H1 (cell line): ENCODE measurements around the gene RBM47.

Experiments
- CHD1 ChIP-seq: IDR thresholded peaks from 2 replicates; pipeline ENCODE4 v1.6.1; 2012; ENCODE audit warnings: low read depth, low read length, improper control_type of control experiment
- CHD2 ChIP-seq: IDR thresholded peaks from 2 replicates; pipeline ENCODE4 v1.6.1; 2012; ENCODE audit warnings: low read length, improper control_type of control experiment
- EGR1 ChIP-seq: IDR thresholded peaks from 2 replicates; pipeline ENCODE4 v1.6.1; 2011; ENCODE audit warnings: low read depth, low read length, borderline replicate concordance
- GABPA ChIP-seq: IDR thresholded peaks from 2 replicates; pipeline ENCODE4 v1.6.1; 2011; ENCODE audit warnings: mild to moderate bottlenecking, low read length, moderate library complexity, borderline replicate concordance; ENCODE audit not compliant: insufficient read depth
- KDM5A ChIP-seq: fragments of 200-600 bp; IDR thresholded peaks from 2 replicates; pipeline ENCODE4 v1.7.1; 2012; ENCODE audit warnings: mild to moderate bottlenecking, low read length, inconsistent platforms, mixed read lengths
- SIX5 ChIP-seq: IDR thresholded peaks from 2 replicates; pipeline ENCODE4 v1.6.1; 2011; ENCODE audit warnings: mild to moderate bottlenecking, low read depth, low read length
- TBP ChIP-seq: IDR thresholded peaks from 2 replicates; pipeline ENCODE4 v1.6.1; 2011; ENCODE audit warnings: low read depth, low read length, improper control_type of control experiment
- TEAD4 ChIP-seq: IDR thresholded peaks from 2 replicates; pipeline ENCODE4 v1.6.1; 2012; ENCODE audit warnings: low read depth, low read length, inconsistent platforms, mixed read lengths
- TF ChIP-seq, protein P1 (sequence below), 3 experiments: IDR thresholded peaks; 1 replicate in 2 of 3; 2 replicates in 1 of 3; pipeline versions ENCODE4 v1.5.1 to v1.6.1; 2011; ENCODE audit warnings: low read length in 3 of 3, mild to moderate bottlenecking in 3 of 3, inconsistent platforms in 2 of 3, low read depth in 1 of 3, moderate library complexity in 1 of 3; ENCODE audit not compliant: insufficient read depth in 1 of 3; ENCODE audit errors: control extremely low read depth in 1 of 3

DNA sequence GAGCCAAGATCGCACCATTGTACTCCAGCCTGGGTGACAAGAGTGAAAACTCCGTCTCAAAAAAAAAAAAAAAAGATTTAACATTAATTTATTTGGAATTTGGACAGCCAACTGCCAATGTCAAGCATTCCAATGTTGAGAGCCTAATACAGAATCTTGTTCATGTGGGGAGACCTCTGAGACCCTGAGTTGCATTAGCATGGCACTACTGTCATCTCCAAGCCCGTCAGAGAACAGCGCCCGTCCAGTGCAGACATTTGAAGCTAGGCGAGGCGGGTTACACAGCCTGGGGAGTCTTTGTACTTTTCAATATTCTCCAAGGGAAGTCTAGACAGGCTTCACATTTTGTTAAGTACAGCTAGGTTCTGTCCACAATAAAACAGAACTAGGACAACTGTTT lies 167.8 kb downstream of the RBM47 start:
- TF ChIP-seq CHD1 (no peak), SIX5 (no peak), KDM5A (no peak), GABPA (no peak), EGR1 (no peak), CHD2 (no peak), TBP (no peak), TEAD4 (no peak)
- TF ChIP-seq, protein P1, sequence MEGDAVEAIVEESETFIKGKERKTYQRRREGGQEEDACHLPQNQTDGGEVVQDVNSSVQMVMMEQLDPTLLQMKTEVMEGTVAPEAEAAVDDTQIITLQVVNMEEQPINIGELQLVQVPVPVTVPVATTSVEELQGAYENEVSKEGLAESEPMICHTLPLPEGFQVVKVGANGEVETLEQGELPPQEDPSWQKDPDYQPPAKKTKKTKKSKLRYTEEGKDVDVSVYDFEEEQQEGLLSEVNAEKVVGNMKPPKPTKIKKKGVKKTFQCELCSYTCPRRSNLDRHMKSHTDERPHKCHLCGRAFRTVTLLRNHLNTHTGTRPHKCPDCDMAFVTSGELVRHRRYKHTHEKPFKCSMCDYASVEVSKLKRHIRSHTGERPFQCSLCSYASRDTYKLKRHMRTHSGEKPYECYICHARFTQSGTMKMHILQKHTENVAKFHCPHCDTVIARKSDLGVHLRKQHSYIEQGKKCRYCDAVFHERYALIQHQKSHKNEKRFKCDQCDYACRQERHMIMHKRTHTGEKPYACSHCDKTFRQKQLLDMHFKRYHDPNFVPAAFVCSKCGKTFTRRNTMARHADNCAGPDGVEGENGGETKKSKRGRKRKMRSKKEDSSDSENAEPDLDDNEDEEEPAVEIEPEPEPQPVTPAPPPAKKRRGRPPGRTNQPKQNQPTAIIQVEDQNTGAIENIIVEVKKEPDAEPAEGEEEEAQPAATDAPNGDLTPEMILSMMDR (IDR thresholded peaks at IDR 0.05; ENCODE audit: control extremely low read depth in 1 of 3, insufficient read depth in 1 of 3, low read depth in 1 of 3, low read length in 3 of 3), result no peak
